HEK293 (cell line): ENCODE results near the gene NFE2L1.

Source experiments
- CTCF ChIA-PET: fragments of 350-600 bp; formaldehyde crosslinking; extraction: SDS; loops from one replicate; lab custom pipeline; 2021; ENCODE audit warnings: antibody characterized with exemption; lab: Yijun Ruan, JAX
- POLR2A ChIA-PET: fragments of 300-600 bp; formaldehyde crosslinking; extraction: SDS; loops from one replicate; lab custom pipeline; 2020; ENCODE audit warnings: antibody characterized with exemption, inconsistent platforms; lab: Yijun Ruan, JAX
- H3K27ac ChIP-seq: fragments of 200-500 bp; sonication (Bioruptor generic); 2 replicates; pipeline ENCODE4 v1.5.1; 2014; ENCODE audit warnings: low read depth, low read length, control low read depth, inconsistent platforms; ENCODE audit errors: extremely low read depth
- H3K36me3 ChIP-seq, 2 experiments: fragments of 200-500 bp in 1 of 2; sonication (Bioruptor generic) in 1 of 2; 1 replicate in 1 of 2; 2 replicates in 1 of 2; pipeline ENCODE4 v1.5.1; 2014 to 2017; ENCODE audit warnings: inconsistent platforms in 2 of 2, low read length in 2 of 2; ENCODE audit not compliant: control insufficient read depth in 2 of 2, insufficient read depth in 1 of 2
- H3K4me1 ChIP-seq: fragments of 200-500 bp; sonication (Bioruptor generic); 2 replicates; pipeline ENCODE4 v1.5.1; 2014; ENCODE audit warnings: mild to moderate bottlenecking, low read length, inconsistent platforms; ENCODE audit not compliant: control insufficient read depth, insufficient read depth
- H3K4me3 ChIP-seq: 2 replicates; pipeline ENCODE4 v1.5.1; 2011; ENCODE audit warnings: low read depth, mild to moderate bottlenecking, control low read depth, low read length, moderate library complexity
- H3K9me3 ChIP-seq: fragments of 200-500 bp; sonication (Bioruptor generic); 2 replicates; pipeline ENCODE4 v1.5.1; 2014; ENCODE audit warnings: low read depth, low read length, inconsistent platforms; ENCODE audit not compliant: control insufficient read depth, insufficient read depth
- KLF1 ChIP-seq: fragments of 450-650 bp; formaldehyde crosslinking; IDR thresholded peaks from 2 replicates; pipeline ENCODE4 v1.5.1; 2016; ENCODE audit warnings: missing biosample characterization, missing genetic modification characterization
- KLF8 ChIP-seq: fragments of 450-650 bp; formaldehyde crosslinking; IDR thresholded peaks from 2 replicates; pipeline ENCODE4 v1.5.1; 2016; ENCODE audit warnings: missing biosample characterization, missing genetic modification characterization
- ZNF112 ChIP-seq: fragments of 450-650 bp; formaldehyde crosslinking; IDR thresholded peaks from 2 replicates; pipeline ENCODE4 v1.5.0; 2017; ENCODE audit warnings: missing biosample characterization, missing genetic modification characterization
- ZNF140 ChIP-seq: fragments of 450-650 bp; formaldehyde crosslinking; IDR thresholded peaks from 2 replicates; pipeline ENCODE4 v1.5.1; 2016; ENCODE audit warnings: missing biosample characterization, missing genetic modification characterization
- ZNF335 ChIP-seq: fragments of 450-650 bp; formaldehyde crosslinking; conservative IDR thresholded peaks from 2 replicates; pipeline ENCODE4 v1.5.1; 2016; ENCODE audit warnings: missing biosample characterization, missing genetic modification characterization
- ZNF341 ChIP-seq: fragments of 450-650 bp; formaldehyde crosslinking; IDR thresholded peaks from 2 replicates; pipeline ENCODE4; 2016; ENCODE audit warnings: low read depth, missing biosample characterization, missing genetic modification characterization
- ZNF354C ChIP-seq: fragments of 450-650 bp; formaldehyde crosslinking; IDR thresholded peaks from 2 replicates; pipeline ENCODE4 v1.5.1; 2016; ENCODE audit warnings: missing biosample characterization, missing genetic modification characterization, low read depth, borderline replicate concordance
- ZNF391 ChIP-seq: fragments of 450-650 bp; formaldehyde crosslinking; IDR thresholded peaks from 2 replicates; pipeline ENCODE4 v1.5.1; 2016; ENCODE audit warnings: low read depth, missing biosample characterization, missing genetic modification characterization, borderline replicate concordance
- ZNF416 ChIP-seq: fragments of 450-650 bp; formaldehyde crosslinking; IDR thresholded peaks from 2 replicates; pipeline ENCODE4 v1.5.1; 2016; ENCODE audit warnings: missing biosample characterization, missing genetic modification characterization
- ZNF518A ChIP-seq: fragments of 450-650 bp; formaldehyde crosslinking; conservative IDR thresholded peaks from 2 replicates; pipeline ENCODE4 v1.5.1; 2016; ENCODE audit warnings: low read depth, missing biosample characterization, missing genetic modification characterization
- ZNF529 ChIP-seq: fragments of 450-650 bp; formaldehyde crosslinking; IDR thresholded peaks from 2 replicates; pipeline ENCODE4 v1.5.1; 2017; ENCODE audit warnings: missing genetic modification characterization, missing biosample characterization; ENCODE audit not compliant: insufficient replicate concordance
- ZNF621 ChIP-seq: fragments of 450-650 bp; formaldehyde crosslinking; IDR thresholded peaks from 2 replicates; pipeline ENCODE4 v1.5.1; 2017; ENCODE audit warnings: missing biosample characterization, missing genetic modification characterization
- ZSCAN23 ChIP-seq: fragments of 450-650 bp; formaldehyde crosslinking; IDR thresholded peaks from 2 replicates; pipeline ENCODE4 v1.5.1; 2016; ENCODE audit warnings: missing biosample characterization, missing genetic modification characterization
- TF ChIP-seq, protein P1 (sequence below): fragments of 450-650 bp; formaldehyde crosslinking; IDR thresholded peaks from 2 replicates; pipeline ENCODE4 v1.5.1; 2016; ENCODE audit warnings: missing biosample characterization, missing genetic modification characterization, borderline replicate concordance

NFE2L1 gene

DNA sequence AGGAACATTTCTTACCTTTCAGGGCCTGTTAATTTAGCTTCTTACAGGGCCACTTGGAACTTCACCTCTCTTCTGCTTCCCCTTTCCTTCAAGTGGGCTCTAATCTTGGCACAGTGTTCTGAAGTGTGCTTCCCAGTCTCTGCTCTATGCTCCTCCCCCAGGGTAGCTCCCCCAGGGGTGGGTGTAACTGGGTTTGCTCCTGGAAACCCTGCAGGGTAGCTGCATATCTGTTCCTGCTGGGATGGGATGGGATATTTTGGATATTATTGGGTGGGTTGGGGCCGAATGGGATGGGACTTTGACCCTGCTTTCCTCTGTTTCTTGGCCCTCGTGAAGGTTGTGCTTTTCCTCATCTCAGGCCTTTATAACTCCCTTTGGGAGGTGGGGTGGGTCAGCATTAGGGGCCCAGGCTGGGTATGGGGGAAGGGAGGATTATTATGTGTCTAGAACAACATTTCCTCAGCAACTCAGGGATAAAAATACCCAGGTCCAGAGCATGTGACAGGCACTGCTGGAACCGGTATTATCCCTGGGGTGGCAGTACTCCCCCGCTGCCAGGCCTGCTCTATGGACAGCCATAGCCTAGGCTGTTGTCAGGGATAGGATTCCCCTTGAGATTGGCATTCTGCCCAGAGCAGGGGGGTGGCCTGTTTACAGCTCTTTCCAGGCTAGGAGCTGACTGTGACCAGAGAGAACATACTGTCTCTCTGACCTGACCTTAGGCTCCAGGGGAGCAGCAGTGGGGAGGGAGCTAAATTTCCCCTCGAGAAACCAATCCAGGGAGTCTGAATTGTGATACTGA, 5.0 kb downstream of the NFE2L1 start (continued):
- no peak for TF ChIP-seq ZNF518A
- no peak for TF ChIP-seq ZNF354C
- TF ChIP-seq KLF8 (tag by site-specific recombination): peak; percentile 40; the same call in 1 of the 2 replicates
- TF ChIP-seq ZNF529 (tag by site-specific recombination): no peak
- no peak for TF ChIP-seq ZNF140 (tag by site-specific recombination)
- TF ChIP-seq ZSCAN23 (tag by site-specific recombination): 0 out of 2 replicates have a peak, but pooled peaks have one; percentile 11
- no peak for TF ChIP-seq ZNF112 (tag by site-specific recombination)
- TF ChIP-seq ZNF621 (tag by site-specific recombination): no peak
- peak; percentile 73 for TF ChIP-seq ZNF335
- peak; percentile 96 for TF ChIP-seq ZNF341 (tag by site-specific recombination)
- TF ChIP-seq ZNF391 (tag by site-specific recombination): no peak
- no peak for TF ChIP-seq ZNF416 (tag by site-specific recombination)
- TF ChIP-seq, protein P1, sequence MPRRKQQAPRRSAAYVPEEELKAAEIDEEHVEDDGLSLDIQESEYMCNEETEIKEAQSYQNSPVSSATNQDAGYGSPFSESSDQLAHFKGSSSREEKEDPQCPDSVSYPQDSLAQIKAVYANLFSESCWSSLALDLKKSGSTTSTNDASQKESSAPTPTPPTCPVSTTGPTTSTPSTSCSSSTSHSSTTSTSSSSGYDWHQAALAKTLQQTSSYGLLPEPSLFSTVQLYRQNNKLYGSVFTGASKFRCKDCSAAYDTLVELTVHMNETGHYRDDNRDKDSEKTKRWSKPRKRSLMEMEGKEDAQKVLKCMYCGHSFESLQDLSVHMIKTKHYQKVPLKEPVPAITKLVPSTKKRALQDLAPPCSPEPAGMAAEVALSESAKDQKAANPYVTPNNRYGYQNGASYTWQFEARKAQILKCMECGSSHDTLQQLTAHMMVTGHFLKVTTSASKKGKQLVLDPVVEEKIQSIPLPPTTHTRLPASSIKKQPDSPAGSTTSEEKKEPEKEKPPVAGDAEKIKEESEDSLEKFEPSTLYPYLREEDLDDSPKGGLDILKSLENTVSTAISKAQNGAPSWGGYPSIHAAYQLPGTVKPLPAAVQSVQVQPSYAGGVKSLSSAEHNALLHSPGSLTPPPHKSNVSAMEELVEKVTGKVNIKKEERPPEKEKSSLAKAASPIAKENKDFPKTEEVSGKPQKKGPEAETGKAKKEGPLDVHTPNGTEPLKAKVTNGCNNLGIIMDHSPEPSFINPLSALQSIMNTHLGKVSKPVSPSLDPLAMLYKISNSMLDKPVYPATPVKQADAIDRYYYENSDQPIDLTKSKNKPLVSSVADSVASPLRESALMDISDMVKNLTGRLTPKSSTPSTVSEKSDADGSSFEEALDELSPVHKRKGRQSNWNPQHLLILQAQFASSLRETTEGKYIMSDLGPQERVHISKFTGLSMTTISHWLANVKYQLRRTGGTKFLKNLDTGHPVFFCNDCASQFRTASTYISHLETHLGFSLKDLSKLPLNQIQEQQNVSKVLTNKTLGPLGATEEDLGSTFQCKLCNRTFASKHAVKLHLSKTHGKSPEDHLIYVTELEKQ: no peak
- TF ChIP-seq, all 188 proteins: peak for 36

GRCh38 chr17:48053758-48054237, 5.6 kb downstream of the NFE2L1 start:
- Histone ChIP-seq H3K4me1 (peaks cover 49% of the 10 kb centered on the region), H3K9me3 (no peaks in the 10 kb centered on the region), H3K4me3 (no peak overlapping the region), H3K36me3 (peaks cover 19 to 77% of the 10 kb centered on the region in 2 experiments), H3K27ac (peak overlapping the region; percentile 37)
- ChIA-PET CTCF (interaction anchor here (0.6 to 4.1 kb wide), 9 partner anchors 10 to 107 kb away, joined by 3 to 18 read pairs (median 6); partner anchors contain the start of gene CDK5RAP3), POLR2A (interaction anchor here (0.9 to 1.0 kb wide), 2 partner anchors 20 to 29 kb away, joined by 3 read pairs; no protein-coding TSS in a partner anchor)
- TF ChIP-seq KLF1 (tag by site-specific recombination) (no peak), ZNF140 (tag by site-specific recombination) (no peak)
